Stimulated activated memory B cell treated with anti-CD40 and anti-IgM and Interleukin-4, amounts not matched to agents 10 μg/mL and 1 μg/mL and 100 μg/mL, for 72 hours (primary cell): ENCODE data around the gene MAMLD1.

Experiments
- ATAC-seq: fragments of 150-1000 bp; cut with Tn5 transposase; 2 replicates; pipeline ENCODE4 v1.10.0; 2021
- H3K27ac Mint-ChIP-seq: one replicate; pipeline ENCODE4 v1.8.0; 2022; ENCODE audit warnings: mild to moderate bottlenecking, mixed read lengths
- H3K27me3 Mint-ChIP-seq: one replicate; pipeline ENCODE4 v1.8.0; 2022; ENCODE audit warnings: mixed read lengths
- H3K36me3 Mint-ChIP-seq: one replicate; pipeline ENCODE4 v1.8.0; 2022; ENCODE audit warnings: mixed read lengths
- H3K4me1 Mint-ChIP-seq: one replicate; pipeline ENCODE4 v1.8.0; 2022; ENCODE audit warnings: mixed read lengths
- H3K4me3 Mint-ChIP-seq: one replicate; pipeline ENCODE4 v1.8.0; 2022; ENCODE audit warnings: mild to moderate bottlenecking, moderate library complexity, mixed read lengths
- H3K9me3 Mint-ChIP-seq: one replicate; pipeline ENCODE4 v1.8.0; 2022; ENCODE audit warnings: mixed read lengths

The MAMLD1 gene

GRCh38 chrX:150478496-150479492 is 115.7 kb downstream of the MAMLD1 start:
- Mint-ChIP-seq H3K4me1 (peaks cover 47% of the 10 kb centered on the region), H3K9me3 (no peaks in the 10 kb centered on the region), H3K27ac (peak overlapping the region; percentile 46), H3K36me3 (no peaks in the 10 kb centered on the region), H3K4me3 (peak overlapping the region; percentile 21), H3K27me3 (no peaks in the 10 kb centered on the region)
- ATAC-seq = peak; percentile 72

DNA sequence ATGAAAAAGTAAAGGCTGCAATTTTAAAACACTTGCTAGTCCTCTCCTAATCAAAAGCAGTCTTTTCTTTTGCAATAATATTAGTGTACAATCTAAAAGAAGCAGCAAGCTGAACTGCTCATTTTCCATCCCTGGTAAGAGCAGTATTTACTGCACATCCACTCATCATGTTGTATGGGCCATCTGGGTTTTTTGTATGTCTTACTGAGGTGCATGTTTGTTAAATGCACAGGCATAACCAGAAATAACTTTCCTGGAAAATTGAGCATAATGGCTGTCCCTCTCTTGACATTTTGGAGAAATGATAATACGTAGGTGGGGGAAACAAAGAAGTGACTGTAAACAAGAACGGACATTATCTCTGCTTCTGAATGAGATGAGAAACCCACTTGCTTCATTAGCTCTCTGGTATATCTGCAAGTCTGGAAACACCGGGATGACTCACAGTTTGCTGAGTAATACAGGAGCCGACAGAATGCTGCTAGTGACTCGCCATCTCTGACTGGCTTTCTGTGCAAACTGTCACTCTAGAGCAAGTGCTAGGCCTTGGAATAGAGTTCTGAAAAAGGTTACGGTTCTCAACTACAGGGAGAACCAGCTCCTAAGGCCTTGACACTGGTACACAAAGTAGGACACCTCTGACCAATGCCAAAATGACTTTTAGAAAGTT is 119.6 kb downstream of the MAMLD1 start:
- peak overlapping the region; percentile 60 for H3K27ac Mint-ChIP-seq

GRCh38 chrX:150483356-150483985 is 120.4 kb downstream of the MAMLD1 start:
- Mint-ChIP-seq H3K4me3 (no peak overlapping the region), H3K36me3 (no peaks in the 10 kb centered on the region), H3K4me1 (peaks cover 27% of the 10 kb centered on the region), H3K27me3 (no peaks in the 10 kb centered on the region), H3K27ac (peak overlapping the region; percentile 60), H3K9me3 (no peaks in the 10 kb centered on the region)
- no peak for ATAC-seq

More for the DNA sequence above, 119.6 kb downstream of the MAMLD1 start:
- Mint-ChIP-seq H3K36me3 (no peaks in the 10 kb centered on the region), H3K4me1 (peaks cover 35% of the 10 kb centered on the region), H3K9me3 (no peaks in the 10 kb centered on the region), H3K4me3 (no peak overlapping the region), H3K27me3 (no peaks in the 10 kb centered on the region)
- ATAC-seq = peak; percentile 85

DNA sequence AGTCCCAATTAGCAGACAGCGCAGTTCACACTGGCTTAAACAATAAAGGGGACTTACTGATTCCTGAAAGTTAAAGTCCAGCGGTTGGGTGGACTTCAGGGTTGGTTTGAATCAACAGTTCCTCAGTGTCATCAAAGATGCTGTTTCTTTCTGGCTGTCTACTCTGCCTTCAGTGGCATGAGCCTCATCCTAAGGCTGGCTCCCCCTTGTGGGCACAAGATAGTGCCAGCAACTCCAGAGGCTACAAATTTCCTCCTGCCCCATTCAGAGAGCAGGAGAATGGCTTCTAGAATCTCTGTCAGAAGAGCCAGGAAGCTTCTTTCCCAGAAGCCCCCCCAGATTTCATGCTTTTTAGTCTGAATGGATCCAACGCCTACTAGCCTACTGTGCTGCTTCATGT is 122.9 kb downstream of the MAMLD1 start:
- no peak overlapping the region for H3K4me3 Mint-ChIP-seq
- H3K27ac Mint-ChIP-seq = no peak overlapping the region
- no peak for ATAC-seq
- H3K27me3 Mint-ChIP-seq = no peaks in the 10 kb centered on the region
- peaks cover 21% of the 10 kb centered on the region for H3K4me1 Mint-ChIP-seq
- H3K36me3 Mint-ChIP-seq = no peaks in the 10 kb centered on the region
- H3K9me3 Mint-ChIP-seq = no peaks in the 10 kb centered on the region

DNA sequence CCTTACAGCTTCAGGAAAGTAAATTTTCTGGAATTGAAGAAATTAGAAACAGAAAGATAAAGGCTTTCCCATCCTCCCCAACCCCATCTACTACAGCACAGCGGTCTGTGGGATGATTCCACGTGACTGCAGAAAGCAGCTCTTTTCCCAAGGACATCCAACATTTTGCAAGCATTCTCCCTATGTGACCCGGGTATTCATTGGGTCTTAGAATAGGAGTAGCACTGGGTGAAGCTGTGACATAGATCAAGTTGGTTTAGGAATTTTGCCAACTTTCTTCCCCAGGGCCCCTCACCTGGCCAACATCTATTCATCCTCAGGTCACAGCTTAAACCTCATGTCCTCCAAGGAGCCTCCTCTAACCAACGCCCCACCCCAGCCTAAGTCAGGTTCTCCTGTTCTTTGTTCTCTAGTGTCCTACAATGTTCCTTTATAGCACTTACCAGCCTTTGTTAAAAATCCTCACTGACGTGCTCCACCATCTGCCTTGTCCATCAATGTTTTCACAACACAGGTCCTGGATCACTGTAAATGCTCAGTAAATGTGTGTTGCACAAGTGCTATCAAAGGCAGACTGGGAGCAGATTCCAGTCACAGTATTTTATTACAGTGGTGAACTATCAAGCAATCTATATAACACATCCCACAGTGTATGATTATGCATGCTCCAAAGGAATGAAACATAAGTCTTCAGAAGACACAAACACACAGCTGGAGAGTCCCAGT is 124.4 kb downstream of the MAMLD1 start:
- no peaks in the 10 kb centered on the region for H3K36me3 Mint-ChIP-seq
- peaks cover 9% of the 10 kb centered on the region for H3K4me1 Mint-ChIP-seq
- no peaks in the 10 kb centered on the region for H3K27me3 Mint-ChIP-seq
- ATAC-seq = no peak
- H3K4me3 Mint-ChIP-seq = no peak overlapping the region
- H3K27ac Mint-ChIP-seq = no peak overlapping the region
- no peaks in the 10 kb centered on the region for H3K9me3 Mint-ChIP-seq

DNA sequence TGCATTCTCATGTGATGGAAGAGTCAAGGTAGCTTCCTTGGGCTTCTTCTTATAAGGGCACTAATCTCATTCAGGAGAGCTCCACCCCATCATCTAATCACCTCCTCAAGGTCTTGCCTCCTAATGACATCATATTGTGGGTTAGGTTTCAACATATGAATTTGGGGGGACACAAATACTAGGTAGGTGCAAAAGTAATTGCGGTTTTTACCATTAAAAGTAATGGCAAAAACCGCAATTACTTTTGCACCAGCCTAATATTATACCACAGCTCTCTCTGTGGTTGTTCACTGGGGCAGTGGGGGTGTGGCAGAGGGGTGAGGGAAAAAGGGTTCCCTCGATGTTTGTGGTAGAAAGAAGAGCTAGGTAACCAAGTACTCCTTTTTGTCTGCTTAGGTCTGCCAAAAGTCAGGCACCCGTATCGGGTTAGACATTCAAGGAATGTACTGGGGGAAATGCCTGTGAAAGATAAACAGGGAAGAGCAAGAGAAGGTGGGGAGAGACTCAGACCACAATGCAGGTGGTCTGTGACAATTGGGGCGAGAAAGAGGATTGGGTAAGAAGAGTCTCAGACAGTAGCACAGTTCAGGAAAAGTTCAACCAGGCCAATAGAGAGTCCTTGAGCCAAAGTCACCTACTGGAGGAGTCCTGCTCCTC is 126.4 kb downstream of the MAMLD1 start:
- no peak for ATAC-seq
- Mint-ChIP-seq H3K4me3 (no peak overlapping the region), H3K4me1 (no peaks in the 10 kb centered on the region), H3K9me3 (no peaks in the 10 kb centered on the region), H3K27me3 (no peaks in the 10 kb centered on the region), H3K27ac (no peak overlapping the region), H3K36me3 (no peaks in the 10 kb centered on the region)

DNA sequence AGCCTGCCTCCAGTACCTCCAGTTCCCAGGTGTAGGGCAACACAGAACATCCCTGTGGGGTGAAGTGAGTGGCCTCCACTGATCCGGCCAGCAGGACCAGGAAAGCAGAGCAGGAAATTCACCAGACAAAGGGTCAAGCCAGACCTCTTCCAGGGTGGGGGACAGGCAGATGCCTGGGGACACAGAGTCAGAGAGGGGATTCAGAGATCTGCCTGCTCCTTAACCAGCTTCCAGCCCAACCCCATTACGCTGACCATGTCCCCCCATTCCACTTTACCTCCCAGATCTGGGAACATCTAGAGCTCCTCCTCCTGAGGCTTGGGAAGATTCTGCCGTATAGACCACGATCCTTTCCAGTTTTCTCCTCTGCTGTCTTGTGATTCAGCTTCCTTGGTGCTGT is 132.4 kb downstream of the MAMLD1 start:
- ATAC-seq = no peak
- Mint-ChIP-seq H3K36me3 (no peaks in the 10 kb centered on the region), H3K27me3 (no peaks in the 10 kb centered on the region), H3K9me3 (no peaks in the 10 kb centered on the region), H3K4me3 (no peak overlapping the region), H3K4me1 (no peaks in the 10 kb centered on the region), H3K27ac (no peak overlapping the region)

DNA sequence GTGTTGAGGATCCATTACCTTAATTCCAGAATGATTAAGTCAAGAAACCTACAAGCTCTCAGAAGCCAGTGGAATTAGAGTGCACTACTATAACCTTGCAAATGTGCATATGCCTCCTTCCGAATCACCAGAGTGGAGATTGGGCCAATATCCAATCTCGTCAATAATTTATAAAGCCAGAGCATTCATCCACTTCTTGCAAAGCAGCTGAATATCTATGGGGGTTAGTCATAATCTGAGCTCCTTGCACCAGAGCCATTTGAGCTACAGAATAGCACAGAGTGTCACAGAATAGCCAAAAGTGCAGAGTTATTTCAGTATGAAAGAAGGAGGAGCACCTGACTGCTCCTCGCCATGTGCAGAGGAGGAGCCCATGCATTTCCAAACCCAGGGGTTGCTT is 136.1 kb downstream of the MAMLD1 start:
- Mint-ChIP-seq H3K4me1 (no peaks in the 10 kb centered on the region), H3K27ac (no peak overlapping the region), H3K27me3 (no peaks in the 10 kb centered on the region), H3K36me3 (no peaks in the 10 kb centered on the region), H3K4me3 (no peak overlapping the region), H3K9me3 (no peaks in the 10 kb centered on the region)
- no peak for ATAC-seq

GRCh38 chrX:150502091-150502490 is 139.0 kb downstream of the MAMLD1 start:
- Mint-ChIP-seq H3K4me3 (no peak overlapping the region), H3K9me3 (no peaks in the 10 kb centered on the region), H3K4me1 (no peaks in the 10 kb centered on the region), H3K27ac (no peak overlapping the region), H3K36me3 (no peaks in the 10 kb centered on the region), H3K27me3 (no peaks in the 10 kb centered on the region)
- ATAC-seq = no peak

DNA sequence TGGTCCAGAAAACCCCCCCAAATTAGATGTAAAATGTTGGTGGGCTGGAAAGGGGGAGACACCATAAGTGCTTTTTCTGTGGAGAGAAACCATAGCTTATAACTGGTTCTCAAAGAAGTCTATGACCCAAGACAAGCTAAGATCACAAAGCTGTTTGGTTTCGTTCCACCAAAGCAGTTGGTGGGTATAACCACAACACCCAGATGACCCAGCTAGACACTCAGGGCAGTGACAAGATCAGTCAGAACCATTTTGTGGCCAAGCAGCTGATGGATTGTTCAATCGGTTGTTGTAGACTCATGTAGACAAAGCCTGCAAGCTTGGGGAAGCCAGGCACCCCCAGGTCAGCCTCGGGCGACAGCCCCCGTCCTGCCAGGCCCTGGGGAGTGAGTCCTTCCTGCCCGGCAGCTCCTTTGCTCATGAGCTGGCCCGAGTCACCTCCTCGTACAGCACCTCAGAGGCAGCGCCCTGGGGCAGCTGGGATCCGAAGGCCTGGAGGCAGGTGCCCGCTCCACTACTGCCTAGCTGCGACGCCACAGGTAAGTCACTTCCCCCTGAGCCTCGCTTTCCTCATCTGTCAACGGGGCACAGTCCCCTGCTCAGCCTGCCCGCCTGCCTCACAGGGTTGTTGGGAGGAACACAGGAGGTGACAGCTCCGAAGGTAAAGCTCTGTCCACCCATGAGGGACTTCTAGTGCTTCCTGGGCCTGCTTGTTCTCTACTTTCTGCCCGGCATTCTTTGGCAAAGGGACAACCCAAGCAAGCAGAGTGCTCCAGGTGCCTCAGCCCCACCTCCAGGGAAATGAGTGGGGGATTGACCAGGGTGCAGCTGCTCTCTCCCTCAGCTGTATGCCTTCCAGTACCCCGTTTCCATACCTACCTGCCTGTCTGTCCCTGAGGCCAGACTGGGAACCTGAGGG is 140.1 kb downstream of the MAMLD1 start:
- Mint-ChIP-seq H3K36me3 (no peaks in the 10 kb centered on the region), H3K9me3 (no peaks in the 10 kb centered on the region), H3K4me1 (no peaks in the 10 kb centered on the region), H3K27ac (no peak overlapping the region), H3K27me3 (no peaks in the 10 kb centered on the region), H3K4me3 (no peak overlapping the region)
- no peak for ATAC-seq

DNA sequence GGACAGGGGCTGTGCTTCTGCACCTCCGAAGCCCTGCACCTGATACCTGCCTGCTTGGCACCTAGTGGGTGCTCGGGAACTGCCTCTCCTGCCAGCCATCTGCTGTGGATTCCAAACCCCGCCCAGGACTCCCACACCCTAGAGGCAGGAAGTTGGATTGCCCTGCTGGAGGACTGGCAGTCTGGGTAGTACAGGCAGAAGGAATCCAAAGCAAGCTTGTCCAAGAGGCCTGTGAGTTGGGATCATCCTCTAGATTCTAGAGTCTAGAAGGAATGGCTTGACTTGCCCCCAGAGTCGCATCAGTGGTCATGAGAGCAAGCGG is 140.7 kb downstream of the MAMLD1 start:
- H3K4me3 Mint-ChIP-seq = no peak overlapping the region
- ATAC-seq = no peak
- H3K9me3 Mint-ChIP-seq = no peaks in the 10 kb centered on the region
- no peaks in the 10 kb centered on the region for H3K36me3 Mint-ChIP-seq
- no peaks in the 10 kb centered on the region for H3K27me3 Mint-ChIP-seq
- no peak overlapping the region for H3K27ac Mint-ChIP-seq
- no peaks in the 10 kb centered on the region for H3K4me1 Mint-ChIP-seq

GRCh38 chrX:150504397-150505182 is 141.5 kb downstream of the MAMLD1 start:
- H3K27ac Mint-ChIP-seq = no peak overlapping the region
- no peaks in the 10 kb centered on the region for H3K27me3 Mint-ChIP-seq
- H3K4me3 Mint-ChIP-seq = no peak overlapping the region
- H3K9me3 Mint-ChIP-seq = no peaks in the 10 kb centered on the region
- no peaks in the 10 kb centered on the region for H3K36me3 Mint-ChIP-seq
- ATAC-seq = no peak
- no peaks in the 10 kb centered on the region for H3K4me1 Mint-ChIP-seq

DNA sequence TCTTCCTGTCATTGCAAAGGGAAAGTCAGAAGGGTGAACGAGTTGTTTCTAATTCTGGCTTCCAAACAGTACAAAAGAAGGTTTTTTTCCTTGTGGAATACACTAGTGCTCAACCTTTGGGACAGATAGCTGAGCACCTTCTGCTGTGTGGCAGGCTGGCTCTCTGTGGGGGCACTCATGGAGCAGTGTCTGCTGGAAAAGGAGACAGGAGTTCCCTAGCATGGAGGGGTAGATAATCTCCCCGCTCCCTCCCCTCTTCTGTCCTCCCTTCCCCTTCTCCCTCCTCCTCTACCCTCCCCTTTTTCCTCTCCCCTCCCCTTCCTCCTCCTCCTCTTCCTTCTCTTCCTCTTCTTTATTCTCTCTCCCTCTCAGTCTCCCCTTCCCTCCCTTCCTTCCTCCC is 142.9 kb downstream of the MAMLD1 start:
- no peaks in the 10 kb centered on the region for H3K9me3 Mint-ChIP-seq
- no peaks in the 10 kb centered on the region for H3K27me3 Mint-ChIP-seq
- no peaks in the 10 kb centered on the region for H3K4me1 Mint-ChIP-seq
- no peak overlapping the region for H3K4me3 Mint-ChIP-seq
- H3K27ac Mint-ChIP-seq = no peak overlapping the region
- H3K36me3 Mint-ChIP-seq = no peaks in the 10 kb centered on the region
- no peak for ATAC-seq
